HG03097 (cell line): ENCODE results near the gene TRIM8.

Experiments
- ATAC-seq: cut with Tn5 transposase; IDR thresholded peaks from one replicate; pipeline ENCODE4 v1.9.1; 2021; ENCODE audit not compliant: unreplicated experiment, low FRiP score

Gene TRIM8

GRCh38 chr10:102631525-102632393 is 12.5 kb upstream of the TRIM8 start:
- ATAC-seq = no peak

GRCh38 chr10:102632394-102633111 is 11.7 kb upstream of the TRIM8 start:
- no peak for ATAC-seq

GRCh38 chr10:102633287-102633686 is 11.0 kb upstream of the TRIM8 start:
- no peak for ATAC-seq

- no peak for ATAC-seq
Observed at GRCh38 chr10:102633848-102634247, 10.4 kb upstream of the TRIM8 start.

- no peak for ATAC-seq
Observed at GRCh38 chr10:102634686-102635085, 9.6 kb upstream of the TRIM8 start.

- ATAC-seq = no peak
Observed at GRCh38 chr10:102635377-102635776, 8.9 kb upstream of the TRIM8 start.

- no peak for ATAC-seq
Observed at GRCh38 chr10:102639537-102639936, 4.7 kb upstream of the TRIM8 start.

GRCh38 chr10:102641402-102641801 is 2.9 kb upstream of the TRIM8 start:
- no peak for ATAC-seq

GRCh38 chr10:102641880-102642735 is 2.2 kb upstream of the TRIM8 start:
- peak; percentile 41 for ATAC-seq

- ATAC-seq = no peak
Observed at GRCh38 chr10:102642736-102643335, 1.4 kb upstream of the TRIM8 start.

- ATAC-seq = no peak
Observed at GRCh38 chr10:102643336-102644065, 778 bp upstream of the TRIM8 start.

- ATAC-seq = no peak
Observed at GRCh38 chr10:102644646-102645387, 538 bp downstream of the TRIM8 start.

GRCh38 chr10:102645388-102645740 is 1.1 kb downstream of the TRIM8 start:
- ATAC-seq = no peak

- peak; percentile 26 for ATAC-seq
Observed at GRCh38 chr10:102645741-102646609, 1.7 kb downstream of the TRIM8 start.

- no peak for ATAC-seq
Observed at GRCh38 chr10:102646610-102647442, 2.5 kb downstream of the TRIM8 start.

GRCh38 chr10:102647443-102648268 is 3.4 kb downstream of the TRIM8 start:
- ATAC-seq = no peak
